GM12891 (cell line): ENCODE data around the gene BICD2.

ENCODE experiments used
- PAX5 ChIP-seq: IDR thresholded peaks from 2 replicates; pipeline ENCODE4 v1.6.1; 2011; ENCODE audit warnings: low read length, moderate library complexity, mild to moderate bottlenecking; ENCODE audit not compliant: insufficient read depth, severe bottlenecking
- POLR2A ChIP-seq: IDR thresholded peaks from 2 replicates; pipeline ENCODE4 v1.6.1; 2011; ENCODE audit warnings: low read depth, low read length, control low read depth
- POLR2AphosphoS5 ChIP-seq: IDR thresholded peaks from 2 replicates; pipeline ENCODE4 v1.6.1; 2011; ENCODE audit warnings: low read depth, low read length, control low read depth
- POU2F2 ChIP-seq: IDR thresholded peaks from 2 replicates; pipeline ENCODE4 v1.6.1; 2011; ENCODE audit warnings: low read depth, mild to moderate bottlenecking, control low read depth, low read length, moderate library complexity
- SPI1 ChIP-seq: IDR thresholded peaks from 2 replicates; pipeline ENCODE4 v1.6.1; 2011; ENCODE audit warnings: low read depth, low read length, control low read depth
- TAF1 ChIP-seq: IDR thresholded peaks from 2 replicates; pipeline ENCODE4 v1.6.1; 2011; ENCODE audit warnings: low read depth, low read length, control low read depth

GRCh38 chr9:92798358-92798757 is 33.7 kb upstream of the BICD2 start:
- TF ChIP-seq POLR2A (no peak), POLR2AphosphoS5 (no peak), TAF1 (no peak), SPI1 (no peak), PAX5 (no peak), POU2F2 (no peak)
